Left renal pelvis (tissue), 4 donors: Measurements from ENCODE around the gene HOXA13. TPM values are rescaled to one million over a fixed set of nuclear protein-coding genes. Genes with fewer than 3 reads are reported as not detected.
A peak's percentile ranks its signal among the peaks of the same experiment; 100 is the strongest.

Experiments used
- DNase-seq, 4 donors: peaks; one replicate each; pipeline ENCODE4 v3.0.0-alpha.2; 2013; ENCODE audit warnings: low read depth in 4 of 4, low spot score in 3 of 4
- polyA plus RNA-seq, 4 donors: library from polyadenylated mRNA; unstranded; fragments of 120-200 nt; gene quantifications; one replicate each; pipeline ENCODE4 v1.2.1, GENCODE V29; 2013; ENCODE audit not compliant: insufficient read length in 4 of 4

Gene HOXA13
- polyA plus RNA-seq, 4 donors, result 0.03 TPM; not detected in 3

DNA sequence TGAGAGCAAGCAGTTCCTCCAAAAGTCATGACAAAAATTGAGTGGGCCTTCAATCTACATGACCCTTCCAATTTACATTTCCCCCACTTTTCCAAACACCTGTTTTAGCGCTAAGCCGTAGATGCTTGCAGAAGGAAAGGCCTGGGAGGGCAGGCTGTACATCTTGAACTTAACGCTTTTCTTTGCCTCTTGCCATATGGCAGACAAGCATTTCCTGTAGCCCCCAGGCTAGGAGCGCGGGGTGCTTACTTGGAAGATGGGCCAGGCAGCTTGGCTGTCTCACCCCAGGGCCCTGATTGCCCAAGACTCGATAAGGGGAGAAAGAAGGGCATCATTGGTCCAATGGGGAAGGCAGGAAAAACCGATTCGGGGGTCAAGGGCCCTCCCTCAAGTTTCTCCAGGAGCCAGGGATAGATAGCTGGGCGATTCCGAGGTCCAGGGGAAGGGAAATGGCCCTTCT is 27.5 kb downstream of the HOXA13 start:
- no peak for DNase-seq

DNA sequence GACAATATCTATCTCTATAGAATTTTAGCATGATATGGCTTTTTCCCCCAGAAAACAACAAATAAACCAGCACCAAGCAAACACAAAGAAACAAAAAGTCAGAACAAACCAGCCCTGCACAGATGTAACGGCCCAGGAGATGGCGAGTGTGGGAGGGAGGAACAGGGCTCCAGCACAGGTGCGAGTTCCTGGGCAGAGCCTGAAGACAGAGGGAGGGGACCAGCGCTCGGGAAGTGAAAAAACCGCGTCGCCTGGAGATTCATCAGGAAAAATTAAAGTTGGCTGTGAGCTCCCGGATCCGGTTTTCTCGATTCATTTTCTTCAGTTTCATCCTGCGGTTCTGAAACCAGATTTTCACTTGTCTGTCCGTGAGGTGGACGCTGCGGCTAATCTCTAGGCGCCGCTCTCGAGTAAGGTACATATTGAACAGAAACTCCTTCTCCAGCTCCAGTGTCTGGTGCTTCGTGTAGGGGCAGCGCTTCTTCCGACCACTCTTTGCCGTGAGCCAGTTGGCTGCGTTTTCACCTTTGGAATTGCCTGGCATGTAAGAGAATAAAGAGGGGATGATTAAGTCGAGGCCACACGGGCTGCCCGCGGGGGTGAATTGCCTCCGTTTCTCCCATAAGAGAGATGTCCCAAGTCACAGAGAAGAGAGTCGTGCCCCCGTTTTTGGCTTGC is 28.1 kb downstream of the HOXA13 start:
- DNase-seq, result no peak

DNA sequence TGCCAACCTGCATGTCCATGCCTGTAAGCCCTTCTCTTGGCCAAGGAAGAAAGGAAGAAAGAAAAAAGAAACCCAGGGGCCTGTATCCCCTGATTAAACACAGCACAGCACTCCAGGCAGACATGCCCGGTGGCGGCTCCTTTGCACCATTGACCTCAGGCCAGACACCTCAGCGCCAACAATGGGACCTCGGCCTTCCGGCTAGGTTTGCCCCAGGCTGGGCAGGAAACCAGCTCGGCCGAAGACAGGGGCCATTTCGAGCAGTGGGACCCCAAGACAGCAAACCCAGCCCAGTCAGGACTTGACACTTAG is 28.6 kb downstream of the HOXA13 start:
- no peak for DNase-seq

DNA sequence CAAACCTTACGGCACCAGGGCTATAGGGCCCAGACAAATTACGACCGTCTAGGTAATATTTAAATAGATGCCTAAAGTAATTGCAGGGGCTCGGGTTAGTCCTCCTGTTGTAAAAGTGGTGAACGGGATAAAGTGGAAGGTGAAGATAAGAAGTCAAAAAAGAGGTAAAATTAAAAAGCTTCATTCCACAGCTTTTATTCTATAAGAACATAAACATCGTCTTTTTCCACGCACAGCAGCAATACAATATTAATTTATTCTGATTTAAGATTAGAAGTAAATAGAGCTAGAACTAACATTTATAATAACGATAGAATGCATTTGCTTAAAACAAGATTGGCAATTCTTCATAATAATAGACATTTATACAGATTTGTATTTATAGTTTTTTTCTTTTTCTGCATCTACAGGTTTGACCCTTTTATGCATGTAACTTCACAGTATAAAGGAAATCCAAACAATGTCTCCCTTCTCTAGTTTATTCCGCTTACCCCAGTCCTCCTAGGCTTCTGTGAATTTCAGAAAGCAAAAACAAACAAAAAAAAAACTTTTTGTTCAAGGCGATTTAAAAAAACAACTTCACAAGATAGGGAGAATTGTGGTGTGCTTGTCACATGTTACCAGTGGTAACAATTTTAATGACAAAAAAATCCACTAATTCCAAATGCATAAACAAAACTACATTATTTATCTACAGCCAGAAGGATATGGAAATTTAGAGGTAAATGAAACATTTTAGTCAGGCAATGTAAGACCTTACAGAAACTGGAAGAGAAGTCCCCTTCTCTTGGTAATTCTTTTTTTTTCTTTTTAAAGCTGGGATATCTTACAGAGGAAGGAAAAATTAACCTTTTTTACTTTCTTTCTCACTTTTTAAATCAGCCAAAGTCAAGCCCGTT is 29.2 kb downstream of the HOXA13 start:
- DNase-seq, result no peak

DNA sequence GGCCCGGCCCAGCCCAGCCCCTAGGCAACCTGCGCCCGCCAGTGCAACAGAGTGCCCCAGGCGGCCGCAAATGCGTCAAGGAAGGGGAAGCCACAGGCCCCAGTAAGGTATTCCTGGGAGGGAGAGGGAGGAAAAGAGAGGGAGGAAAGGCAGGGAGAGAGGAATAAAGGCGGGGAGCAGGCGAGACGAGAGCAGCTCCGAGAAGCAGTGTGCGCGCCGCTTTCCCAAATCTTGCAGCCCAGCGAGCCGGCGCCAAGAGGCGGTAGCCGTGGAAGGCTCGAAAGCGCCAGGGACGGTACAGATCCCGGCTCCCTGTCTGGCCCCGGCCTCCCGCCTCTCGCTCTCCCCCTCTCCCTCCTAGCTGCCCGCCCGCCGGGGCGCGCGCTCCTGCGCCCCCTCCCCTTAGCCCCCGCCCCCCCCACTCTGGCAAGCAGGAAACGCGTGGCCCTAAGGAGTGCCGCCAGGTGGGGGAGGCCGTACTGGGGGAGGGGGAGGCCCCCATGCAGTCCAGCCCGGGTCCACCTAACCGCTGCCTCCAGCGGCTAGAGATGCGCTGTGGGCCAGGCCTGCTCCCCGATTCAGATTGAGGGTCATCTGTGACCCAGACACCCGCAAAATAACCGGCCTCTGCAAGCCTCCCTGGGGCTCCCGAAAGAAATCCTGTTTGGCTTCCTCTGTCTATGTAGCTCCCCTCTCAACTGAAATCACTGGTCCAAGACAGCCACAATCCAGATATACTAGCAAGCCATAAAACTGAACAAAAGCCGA is 30.0 kb downstream of the HOXA13 start:
- no peak for DNase-seq

DNA sequence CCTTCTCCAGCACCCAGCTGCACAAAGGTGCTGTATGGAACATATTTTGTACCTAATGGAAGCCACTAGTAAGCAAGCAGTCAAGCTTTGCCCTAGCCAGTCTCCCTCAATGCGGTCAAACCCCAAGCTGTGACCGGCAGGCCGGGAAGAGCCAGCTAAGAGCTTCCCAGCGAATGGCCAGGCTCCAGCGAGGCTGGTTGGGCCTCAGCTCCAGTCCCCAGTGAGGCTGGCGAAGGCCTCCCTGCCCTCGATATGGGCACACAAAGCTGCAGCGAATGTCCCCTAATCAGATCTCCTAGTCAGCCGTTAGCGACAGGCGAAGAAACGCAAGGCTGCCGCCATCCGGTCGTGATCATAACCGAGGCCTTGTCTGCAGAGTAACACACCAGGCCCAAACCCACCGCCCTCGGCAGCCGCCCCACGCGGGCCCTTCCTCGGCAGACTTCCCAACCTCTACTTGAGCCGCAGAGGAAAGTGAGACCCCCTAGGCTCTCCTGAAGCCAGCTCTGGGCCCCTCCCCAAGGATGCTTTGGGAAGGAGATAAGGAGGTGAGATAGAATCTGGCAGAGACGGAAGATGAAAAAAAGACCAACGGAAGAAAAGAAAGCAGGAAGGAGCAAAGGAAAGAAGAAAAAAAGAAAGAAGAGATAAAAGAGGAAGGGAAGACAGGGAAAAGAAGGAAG is 31.5 kb downstream of the HOXA13 start:
- no peak for DNase-seq

DNA sequence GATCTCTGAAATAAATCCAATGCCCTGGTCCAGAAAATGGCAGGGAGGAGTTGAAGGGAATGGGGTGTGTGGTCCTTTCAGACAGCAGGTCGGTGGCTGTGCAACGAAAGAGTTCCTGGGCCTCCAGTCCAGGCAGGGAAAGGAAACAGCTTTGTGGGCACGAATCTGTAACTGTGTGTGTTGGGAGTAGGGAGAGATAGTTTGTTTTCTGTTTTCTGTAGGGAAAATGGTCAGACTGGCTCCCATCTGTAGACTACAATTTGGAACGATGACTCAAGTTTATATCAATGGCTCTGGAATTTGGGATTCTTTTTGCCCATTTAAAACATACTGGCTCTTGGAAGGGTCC is 32.0 kb downstream of the HOXA13 start:
- no peak for DNase-seq

DNA sequence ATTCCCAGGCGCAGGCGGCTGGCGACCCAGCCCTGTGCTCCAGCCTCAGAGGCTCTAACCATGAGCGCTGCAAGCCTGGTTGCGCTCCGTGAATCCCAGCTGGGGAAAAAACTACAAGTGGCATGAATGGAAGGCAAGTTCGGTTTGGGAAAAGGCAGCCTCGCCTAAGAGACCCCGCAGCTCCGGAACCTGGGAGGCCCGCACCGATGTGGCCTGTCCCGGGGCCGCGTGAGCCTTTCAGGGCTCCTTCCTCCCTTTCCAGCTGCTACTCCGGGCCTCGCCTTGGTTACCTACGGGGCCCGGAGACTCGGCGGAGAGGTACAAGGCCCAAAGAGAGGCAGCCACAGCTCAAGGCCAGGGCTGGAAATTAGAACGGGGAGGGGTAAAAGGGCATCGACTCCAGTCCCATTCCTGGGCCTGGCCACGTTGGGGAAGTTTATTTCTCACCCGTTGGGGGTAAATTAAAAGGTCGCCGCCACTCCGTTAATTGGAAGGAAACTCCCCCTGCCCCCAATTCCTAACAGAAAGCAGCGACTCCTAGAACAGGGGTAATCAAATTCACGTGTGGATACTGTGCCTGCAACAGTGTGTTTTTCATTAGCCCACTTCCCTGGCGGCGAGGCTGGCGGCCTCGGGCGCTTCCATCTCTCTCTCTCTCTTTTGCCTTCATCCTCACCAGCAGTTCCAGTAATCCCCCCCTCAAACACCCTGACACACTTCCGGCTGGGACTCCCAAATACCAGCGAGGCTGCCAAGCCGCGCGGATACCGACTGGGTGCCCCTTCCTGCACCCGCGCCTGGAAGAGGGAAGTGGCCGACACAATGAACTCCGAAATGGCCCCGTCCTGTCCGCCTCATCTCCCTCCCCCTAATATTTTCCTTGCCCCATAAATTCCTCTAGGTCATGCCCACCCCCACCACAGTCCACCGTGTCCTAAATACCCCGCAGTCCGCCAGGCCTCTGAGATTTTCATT is 33.1 kb downstream of the HOXA13 start:
- DNase-seq, result no peak

DNA sequence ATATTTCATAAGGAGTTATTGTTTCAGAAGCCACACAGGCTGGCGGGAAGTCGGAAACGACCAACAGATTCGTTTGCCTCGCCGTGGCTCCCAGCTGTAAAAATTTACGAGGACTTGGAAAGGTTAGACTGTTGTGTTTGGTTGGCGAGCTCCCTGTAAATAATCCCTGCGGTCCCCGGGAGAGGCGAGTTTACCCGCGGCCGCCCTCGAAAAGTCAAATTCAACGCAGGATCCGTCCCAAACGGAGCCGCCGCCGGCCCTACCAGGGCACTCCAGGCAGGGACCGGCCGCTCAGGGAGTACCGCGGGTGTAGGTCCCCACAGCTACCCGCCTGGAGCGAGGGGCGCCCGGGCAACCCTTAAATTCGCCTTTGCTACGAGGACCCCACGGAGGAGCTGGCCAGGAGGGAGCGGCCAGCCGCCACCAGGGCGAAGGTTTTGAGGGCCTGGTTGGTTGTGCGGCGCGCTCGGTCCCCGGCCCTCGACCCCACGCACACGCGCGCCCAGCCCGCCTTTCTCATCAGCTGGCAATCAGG is 33.8 kb downstream of the HOXA13 start:
- peak in 2 of 4 donors; percentile 81 to 86 for DNase-seq

DNA sequence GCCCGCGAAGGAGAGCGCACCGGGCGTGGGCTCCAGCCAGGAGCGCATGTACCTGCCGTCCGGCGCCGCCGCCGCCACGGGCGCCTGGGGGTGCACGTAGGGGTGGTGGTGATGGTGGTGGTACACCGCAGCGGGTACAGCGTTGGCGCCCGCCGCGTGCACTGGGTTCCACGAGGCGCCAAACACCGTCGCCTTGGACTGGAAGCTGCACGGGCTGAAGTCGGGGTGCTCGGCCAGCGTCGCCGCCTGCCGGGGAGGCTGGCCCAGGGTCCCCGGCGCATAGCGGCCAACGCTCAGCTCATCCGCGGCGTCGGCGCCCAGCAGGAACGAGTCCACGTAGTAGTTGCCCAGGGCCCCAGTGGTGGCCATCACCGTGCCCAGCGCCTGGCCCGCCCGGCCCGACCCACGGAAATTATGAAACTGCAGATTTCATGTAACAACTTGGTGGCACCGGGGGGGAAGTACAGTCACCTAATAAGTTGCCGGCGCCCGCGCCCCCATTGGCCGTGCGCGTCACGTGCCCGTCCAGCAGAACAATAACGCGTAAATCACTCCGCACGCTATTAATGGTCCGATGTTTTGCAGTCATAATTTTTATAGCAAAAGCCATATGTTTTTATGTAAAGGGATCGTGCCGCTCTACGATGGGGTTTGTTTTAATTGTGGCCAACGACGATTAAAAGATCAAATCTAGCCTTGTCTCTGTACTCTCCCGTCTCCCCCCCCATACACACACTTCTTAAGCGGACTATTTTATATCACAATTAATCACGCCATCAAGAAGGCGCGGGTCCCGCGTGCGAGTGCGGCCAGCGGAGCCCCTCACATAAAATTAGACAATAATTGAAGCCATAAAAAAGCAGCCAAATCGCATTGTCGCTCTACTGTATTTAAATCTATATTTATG is 34.5 kb downstream of the HOXA13 start, which contains the start of gene HOXA9:
Gene HOXA9 (minus strand): TSS at position 449 of the 907 bp plus-strand sequence. CDS start 80 bp downstream, at position 369.
- peak; percentile 88 to 89 (median 88) for DNase-seq

DNA sequence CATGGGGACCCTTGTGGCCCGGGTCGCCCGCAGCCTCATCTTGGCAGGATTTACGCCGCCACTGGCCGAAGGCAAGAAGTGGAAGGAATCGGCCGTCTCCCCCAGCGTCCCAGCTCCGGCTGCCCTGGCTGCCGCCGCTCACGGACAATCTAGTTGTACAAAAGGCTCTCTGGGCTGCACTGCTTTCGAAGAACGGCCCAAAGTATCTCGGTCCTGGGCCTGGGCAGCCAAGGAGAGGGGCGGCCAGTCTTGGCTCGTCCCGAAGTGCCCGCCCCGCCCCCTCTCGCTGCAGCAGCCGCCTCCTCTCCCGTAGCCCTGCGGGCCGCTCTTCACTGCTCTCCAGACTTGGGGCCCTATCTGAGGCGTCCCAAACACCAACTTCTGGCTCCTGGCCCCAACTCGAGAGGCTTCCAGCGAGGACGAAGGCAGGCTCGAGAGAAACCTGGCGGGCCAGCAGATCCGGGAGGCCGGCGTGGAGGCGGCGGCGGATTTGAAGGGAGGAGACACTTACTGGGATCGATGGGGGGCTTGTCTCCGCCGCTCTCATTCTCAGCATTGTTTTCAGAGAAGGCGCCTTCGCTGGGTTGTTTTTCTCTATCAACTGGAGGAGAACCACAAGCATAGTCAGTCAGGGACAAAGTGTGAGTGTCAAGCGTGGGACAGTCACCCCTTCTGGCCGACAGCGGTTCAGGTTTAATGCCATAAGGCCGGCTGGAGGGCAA is 35.4 kb downstream of the HOXA13 start:
- DNase-seq, result no peak

DNA sequence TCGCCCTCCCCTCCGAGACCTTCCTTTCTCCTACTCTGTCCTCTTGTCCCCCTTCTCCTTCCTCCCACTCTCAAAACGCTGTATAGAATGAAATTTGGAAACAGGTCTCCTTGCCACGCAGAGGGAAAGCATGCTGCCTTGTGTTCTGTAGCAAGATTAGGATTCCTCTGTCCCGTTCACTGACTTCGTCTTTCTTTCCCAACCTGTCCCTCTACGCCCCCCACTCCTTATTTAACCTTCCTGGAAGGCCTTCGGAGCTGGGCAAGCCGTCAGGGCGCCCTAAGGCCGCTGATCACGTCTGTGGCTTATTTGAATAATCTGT is 35.9 kb downstream of the HOXA13 start:
- DNase-seq, result no peak

DNA sequence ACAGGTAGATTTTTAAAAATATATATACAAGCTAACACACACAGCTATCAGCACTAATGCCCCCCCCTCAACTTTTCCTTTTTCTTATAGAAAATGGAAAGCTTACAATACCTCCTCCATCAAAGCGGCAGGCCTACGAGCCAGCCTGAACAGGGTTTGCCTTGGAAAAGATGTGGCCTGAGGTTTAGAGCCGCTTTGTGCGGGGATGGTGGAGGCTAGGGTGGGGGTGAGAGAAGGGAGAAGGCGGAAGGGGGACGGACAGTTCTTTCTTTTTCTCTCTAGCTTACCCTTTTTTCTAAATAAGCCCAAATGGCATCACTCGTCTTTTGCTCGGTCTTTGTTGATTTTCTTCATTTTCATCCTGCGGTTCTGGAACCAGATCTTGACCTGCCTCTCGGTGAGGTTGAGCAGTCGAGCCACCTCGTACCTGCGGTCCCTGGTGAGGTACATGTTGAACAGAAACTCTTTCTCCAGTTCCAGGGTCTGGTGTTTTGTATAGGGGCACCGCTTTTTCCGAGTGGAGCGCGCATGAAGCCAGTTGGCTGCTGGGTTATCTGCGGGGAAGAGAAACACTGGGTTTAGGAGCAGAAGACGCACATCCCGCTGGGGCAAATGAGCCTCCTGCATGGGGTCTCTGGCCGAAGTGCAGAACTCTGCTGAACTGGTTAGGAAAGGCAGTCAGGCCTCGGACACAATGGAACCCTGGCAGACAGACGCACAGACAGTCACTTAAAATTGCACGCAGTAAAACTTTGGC is 36.4 kb downstream of the HOXA13 start:
- DNase-seq, result no peak

DNA sequence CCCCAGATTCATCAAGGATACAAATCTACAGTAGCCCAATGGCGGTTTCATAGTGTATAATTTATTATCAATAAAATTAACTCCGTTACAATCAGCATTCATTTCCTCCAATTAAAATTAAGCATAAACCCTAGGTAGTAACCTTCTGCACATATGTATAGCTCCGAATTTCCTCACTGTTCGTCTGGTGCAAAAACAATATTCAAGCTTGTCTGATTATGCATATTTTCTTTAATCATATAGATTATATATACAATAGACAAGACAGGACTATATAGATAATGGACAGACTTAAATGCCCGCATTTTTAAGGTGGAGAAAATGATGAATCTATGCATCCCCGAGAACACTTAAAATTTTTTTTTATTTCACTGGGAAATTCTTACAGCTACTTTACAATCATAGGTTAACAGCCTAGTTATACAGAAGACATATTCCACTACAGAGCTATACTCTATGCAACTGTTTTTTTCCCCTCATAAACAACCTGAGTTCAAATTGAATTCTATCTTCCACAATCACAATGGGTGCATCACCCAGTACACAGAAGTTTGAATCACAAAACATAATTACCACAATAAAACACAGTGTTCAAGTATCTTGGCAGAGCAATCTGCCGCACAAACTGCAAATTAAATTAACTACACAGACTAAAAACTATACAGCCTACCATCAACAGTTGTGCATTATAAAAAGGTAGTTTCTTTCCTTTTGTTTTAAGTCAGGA is 37.2 kb downstream of the HOXA13 start:
- no peak for DNase-seq

DNA sequence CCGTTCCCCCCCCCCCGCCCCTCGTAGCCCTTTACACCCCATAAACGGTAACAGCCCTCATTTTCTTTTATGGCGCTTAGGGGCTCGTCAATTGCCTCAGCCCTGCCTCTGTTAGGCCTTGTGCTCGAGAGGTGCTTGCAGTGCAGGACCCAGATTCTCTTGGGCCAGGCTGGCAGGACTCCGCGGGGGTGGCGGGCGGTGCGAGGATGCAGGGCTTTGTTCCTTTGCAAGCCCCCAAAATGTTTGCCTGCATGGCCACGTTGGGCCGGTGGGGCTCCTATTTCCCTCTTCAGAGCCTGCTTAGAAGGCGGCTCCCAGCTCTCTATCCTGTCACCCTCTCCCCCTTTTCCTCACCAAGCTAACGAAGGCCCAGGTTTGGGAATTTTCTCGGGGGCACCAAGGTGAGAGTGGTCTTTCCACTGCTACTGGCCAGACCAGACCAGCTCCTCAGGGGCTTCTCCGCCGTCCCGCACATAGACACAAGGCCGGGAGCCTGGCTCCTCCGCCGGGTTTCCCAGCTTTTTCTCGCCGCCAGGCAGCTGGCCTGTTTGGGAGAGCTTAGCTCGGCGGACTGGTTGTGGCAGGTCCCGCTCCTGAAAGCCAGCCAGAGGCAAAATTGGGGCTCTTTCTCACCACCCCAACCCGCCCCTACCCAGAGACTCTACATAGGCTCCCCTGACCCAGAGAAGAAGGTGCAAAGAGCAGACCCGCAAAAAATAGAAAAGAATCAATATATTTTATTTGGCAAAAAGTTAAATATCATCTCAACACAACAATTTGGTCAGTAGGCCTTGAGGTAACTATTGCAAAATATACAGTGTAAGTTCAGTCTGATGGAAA is 38.0 kb downstream of the HOXA13 start:
- DNase-seq, result no peak
